ENCODE data around the gene GRB7. TPM values are rescaled to one million over a fixed set of nuclear protein-coding genes. Genes with fewer than 3 reads are reported as not detected.
A peak's percentile ranks its signal among the peaks of the same experiment; 100 is the strongest.

GRB7 gene
- total and polyA plus RNA-seq, 4 experiments from 2014 or later: not detected

DNA sequence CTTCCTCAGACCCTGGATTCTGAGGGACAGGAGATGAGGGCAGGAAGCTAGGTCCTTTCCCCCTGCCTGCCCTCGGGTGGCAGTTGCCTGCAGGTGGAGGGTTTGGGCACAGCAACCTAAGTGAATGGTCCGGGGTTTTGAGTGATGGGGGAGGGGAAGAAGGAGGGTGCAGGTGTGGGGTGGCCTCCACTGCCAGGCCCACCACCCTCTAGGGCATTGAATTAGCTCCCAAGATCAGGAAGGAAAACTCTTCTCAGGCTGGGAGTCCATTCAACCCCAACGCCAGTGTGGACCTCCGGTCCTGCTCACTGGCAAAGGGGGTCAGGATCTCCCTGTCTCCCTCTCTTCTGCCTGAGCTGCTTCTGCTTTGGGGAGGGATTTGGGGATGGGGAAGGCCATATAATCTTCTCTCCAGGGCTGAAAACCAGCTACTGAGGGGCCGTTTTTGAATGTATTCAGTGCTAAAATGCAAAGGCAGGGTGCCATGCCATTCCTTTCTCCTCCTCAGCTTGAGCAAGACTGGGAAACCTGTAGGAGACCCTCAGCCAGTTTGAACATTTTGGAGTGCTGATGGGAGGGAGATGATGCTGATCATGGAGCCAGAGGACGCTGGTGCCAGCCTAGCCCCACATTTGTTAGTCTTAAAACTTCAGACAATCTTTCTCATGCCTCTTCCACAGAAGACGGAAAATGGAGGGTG is 18.8 kb downstream of the GRB7 start:
- Mint-ChIP-seq H3K9me3 (no peaks in the 10 kb centered on the region), H3K4me3 (peak overlapping the region; percentile 66 to 97 (median 82)), H3K27me3 (no peaks in the 10 kb centered on the region), H3K36me3 (peaks cover 6 to 27% of the 10 kb centered on the region in 2 donors), H3K27ac (peak overlapping the region; percentile 96 to 100 (median 98)), H3K4me1 (peaks cover 50 to 71% (median 60%) of the 10 kb centered on the region in 4 donors)
- Histone ChIP-seq H3K4me3 (ENCODE audit: low read length in 2 of 2) (no peak overlapping the region), H3K4me1 (ENCODE audit: insufficient read depth, low read length) (peaks cover 66% of the 10 kb centered on the region), H3K27ac (ENCODE audit: low read depth, low read length) (peak overlapping the region; percentile 90), H3K9me3 (ENCODE audit: control insufficient read depth in 1 of 2, low read length in 2 of 2) (no peaks in the 10 kb centered on the region), H3K27me3 (ENCODE audit: insufficient read depth, low read length) (no peaks in the 10 kb centered on the region), H3K36me3 (ENCODE audit: insufficient read depth, low read length) (no peaks in the 10 kb centered on the region)
- CTCF ChIA-PET (ENCODE audit: partially characterized antibody): interaction anchor here (0.7 to 7.0 kb wide), 11 partner anchors 13 to 134 kb away, joined by 3 to 68 read pairs (median 4); partner anchors contain the start of gene IKZF3
- POLR2A ChIA-PET (ENCODE audit: partially characterized antibody): interaction anchor here (1.1 to 8.1 kb wide), 19 partner anchors 7 to 170 kb away, joined by 3 to 99 read pairs (median 19); partner anchors contain the start of genes IKZF3, LRRC3C, MIEN1 and ORMDL3
- intact Hi-C loops (cut with micrococcal nuclease): loop anchor here (1.0 to 10.0 kb wide), 2 partner anchors 14 to 198 kb away; no protein-coding TSS in a partner anchor
- no peak for DNase-seq

DNA sequence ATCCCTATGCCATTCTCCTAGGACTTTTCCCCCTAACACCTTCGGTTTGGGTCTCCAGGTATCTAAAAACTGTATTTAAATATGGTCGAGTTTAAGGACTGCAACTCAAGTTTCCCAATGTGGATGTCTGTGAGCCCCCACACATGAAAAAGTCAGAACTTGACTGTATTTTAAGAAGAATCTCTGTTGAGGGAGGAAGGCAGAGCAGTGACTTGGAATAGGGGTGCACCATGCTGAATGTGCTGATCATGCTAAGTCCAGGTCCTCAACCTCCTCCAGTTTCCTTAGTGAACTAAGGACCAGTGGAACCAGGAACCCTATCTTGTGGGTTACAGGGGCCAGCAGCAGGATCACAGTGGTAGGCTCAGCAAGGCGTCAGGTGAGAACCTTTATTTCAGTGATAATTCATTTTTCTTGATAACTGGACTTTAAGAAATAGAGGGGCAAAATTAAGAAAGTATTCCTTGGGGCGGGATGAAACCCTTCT is 19.5 kb downstream of the GRB7 start:
- Mint-ChIP-seq H3K9me3 (no peaks in the 10 kb centered on the region), H3K4me1 (peaks cover 48 to 69% (median 56%) of the 10 kb centered on the region in 4 donors), H3K36me3 (peaks cover 8 to 31% of the 10 kb centered on the region in 2 donors), H3K4me3 (peak overlapping the region in 7 of 8 donors; percentile 7 to 66 (median 45)), H3K27ac (peak overlapping the region; percentile 96 to 100 (median 98)), H3K27me3 (no peaks in the 10 kb centered on the region)
- Histone ChIP-seq H3K36me3 (ENCODE audit: insufficient read depth, low read length) (peaks cover 3% of the 10 kb centered on the region), H3K27me3 (ENCODE audit: insufficient read depth, low read length) (no peaks in the 10 kb centered on the region), H3K27ac (ENCODE audit: low read depth, low read length) (peak overlapping the region; percentile 90), H3K4me1 (ENCODE audit: insufficient read depth, low read length) (peaks cover 70% of the 10 kb centered on the region), H3K9me3 (ENCODE audit: control insufficient read depth in 1 of 2, low read length in 2 of 2) (no peaks in the 10 kb centered on the region), H3K4me3 (ENCODE audit: low read length in 2 of 2) (no peak overlapping the region)
- CTCF ChIA-PET (ENCODE audit: partially characterized antibody): interaction anchor here (0.7 to 7.0 kb wide), 5 partner anchors 34 to 135 kb away, joined by 3 to 68 read pairs (median 9); partner anchors contain the start of gene IKZF3
- DNase-seq: no peak
- intact Hi-C loops (cut with micrococcal nuclease): loop anchor here (10.0 kb wide), 1 partner anchor 198 kb away; no protein-coding TSS in a partner anchor
- POLR2A ChIA-PET (ENCODE audit: partially characterized antibody): interaction anchor here (1.1 to 8.1 kb wide), 11 partner anchors 13 to 105 kb away, joined by 5 to 99 read pairs (median 53); partner anchors contain the start of genes IKZF3, MIEN1 and PNMT

DNA sequence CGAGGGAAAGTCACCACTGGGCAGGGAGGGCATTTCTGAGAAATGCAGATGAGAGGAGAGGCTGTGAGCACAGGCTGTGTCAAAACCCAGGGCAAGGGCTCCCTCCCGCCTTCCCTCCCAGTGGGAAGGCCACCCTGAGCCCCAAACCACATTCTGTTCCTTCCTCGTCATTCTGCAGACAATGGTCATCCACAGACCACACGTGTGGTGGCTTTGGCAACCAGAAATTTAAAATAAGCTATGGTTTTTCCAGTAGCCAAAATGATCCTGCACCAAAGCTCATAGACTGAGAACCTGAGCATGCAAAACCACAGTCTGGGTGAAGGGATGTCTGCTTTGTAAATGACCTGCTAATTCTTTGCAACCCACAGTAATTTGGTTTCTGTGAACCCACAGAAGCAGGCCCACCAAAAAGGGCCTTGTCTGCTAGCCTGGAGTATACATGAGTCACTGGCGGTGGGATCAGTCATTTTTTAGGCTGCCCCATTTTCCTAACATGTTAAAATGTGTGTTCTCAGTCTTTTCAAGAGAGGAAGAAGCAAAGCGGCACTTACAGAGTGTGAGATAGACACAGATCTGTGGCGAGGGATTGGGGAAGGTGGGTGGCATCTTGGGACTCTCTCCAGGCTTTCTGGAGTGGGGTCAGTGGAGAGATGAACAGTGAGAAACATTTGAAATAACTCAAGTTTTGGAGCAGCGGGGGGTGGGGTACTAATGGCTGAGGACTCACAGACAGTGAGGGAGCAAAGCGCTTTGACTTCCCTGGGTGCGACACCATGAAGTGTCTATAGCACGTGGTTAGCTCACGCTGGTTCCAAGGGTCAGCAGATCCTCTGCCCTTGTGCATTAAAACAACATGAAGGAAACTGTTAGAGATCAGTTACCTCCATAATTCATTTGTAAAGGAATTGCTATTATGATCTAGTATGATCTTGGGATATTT is 20.5 kb downstream of the GRB7 start:
- CTCF ChIA-PET (ENCODE audit: partially characterized antibody): interaction anchor here (1.2 kb wide), 2 partner anchors 12 to 104 kb away, joined by 3 read pairs; no protein-coding TSS in a partner anchor
- Mint-ChIP-seq H3K9me3 (no peaks in the 10 kb centered on the region), H3K36me3 (peaks cover 16 to 38% of the 10 kb centered on the region in 2 donors), H3K4me1 (peaks cover 50 to 72% (median 57%) of the 10 kb centered on the region in 4 donors), H3K27ac (peak overlapping the region; percentile 96 to 100 (median 98)), H3K27me3 (no peaks in the 10 kb centered on the region), H3K4me3 (peak overlapping the region in 7 of 8 donors; percentile 38 to 66 (median 51))
- intact Hi-C loops (cut with micrococcal nuclease): loop anchor here (10.0 kb wide), 1 partner anchor 197 kb away; no protein-coding TSS in a partner anchor
- H3K36me3 ChIP-seq (ENCODE audit: insufficient read depth, low read length): peaks cover 10% of the 10 kb centered on the region
- peak; percentile 24 to 83 (median 37) for DNase-seq
- H3K27ac ChIP-seq (ENCODE audit: low read depth, low read length): peak overlapping the region; percentile 90
- H3K27me3 ChIP-seq (ENCODE audit: insufficient read depth, low read length): no peaks in the 10 kb centered on the region
- H3K4me3 ChIP-seq (ENCODE audit: low read length in 2 of 2): no peak overlapping the region
- no peaks in the 10 kb centered on the region for H3K9me3 ChIP-seq (ENCODE audit: control insufficient read depth in 1 of 2, low read length in 2 of 2)
- peaks cover 66% of the 10 kb centered on the region for H3K4me1 ChIP-seq (ENCODE audit: insufficient read depth, low read length)
- POLR2A ChIA-PET (ENCODE audit: partially characterized antibody): interaction anchor here (1.1 to 8.1 kb wide), 10 partner anchors 9 to 104 kb away, joined by 3 to 99 read pairs (median 10); partner anchors contain the start of genes IKZF3 and MIEN1

DNA sequence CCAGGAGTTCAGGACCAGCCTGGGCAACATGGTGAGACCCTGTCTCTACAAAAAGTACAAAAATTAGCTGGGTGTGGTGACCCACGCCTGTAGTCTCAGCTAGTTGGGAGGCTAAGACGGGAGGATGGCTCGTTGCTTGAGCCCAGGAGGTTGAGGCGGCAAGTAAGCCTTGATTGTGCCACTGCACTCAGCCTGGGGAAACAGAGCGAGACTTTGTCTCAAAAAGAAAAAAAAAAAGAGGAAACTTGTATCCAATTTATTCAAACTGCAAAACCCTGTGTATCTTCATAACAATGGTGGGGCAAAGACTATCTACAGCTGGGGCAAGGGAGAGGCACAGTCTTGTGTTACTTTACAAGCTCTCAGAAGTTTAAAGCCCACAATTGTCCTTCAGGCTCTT is 21.5 kb downstream of the GRB7 start:
- DNase-seq: no peak
- Mint-ChIP-seq H3K27me3 (no peaks in the 10 kb centered on the region), H3K9me3 (no peaks in the 10 kb centered on the region), H3K27ac (peak overlapping the region; percentile 74 to 100 (median 98)), H3K4me3 (no peak overlapping the region), H3K4me1 (peaks cover 48 to 72% (median 53%) of the 10 kb centered on the region in 4 donors), H3K36me3 (peaks cover 16 to 39% of the 10 kb centered on the region in 2 donors)
- Histone ChIP-seq H3K27me3 (ENCODE audit: insufficient read depth, low read length) (no peaks in the 10 kb centered on the region), H3K27ac (ENCODE audit: low read depth, low read length) (no peak overlapping the region), H3K4me1 (ENCODE audit: insufficient read depth, low read length) (peaks cover 62% of the 10 kb centered on the region), H3K36me3 (ENCODE audit: insufficient read depth, low read length) (peaks cover 17% of the 10 kb centered on the region), H3K4me3 (ENCODE audit: low read length in 2 of 2) (no peak overlapping the region), H3K9me3 (ENCODE audit: control insufficient read depth in 1 of 2, low read length in 2 of 2) (no peaks in the 10 kb centered on the region)
- POLR2A ChIA-PET (ENCODE audit: partially characterized antibody): interaction anchor here (0.6 to 8.1 kb wide), 9 partner anchors 8 to 103 kb away, joined by 3 to 99 read pairs (median 9); partner anchors contain the start of genes IKZF3 and MIEN1
- intact Hi-C loops (cut with micrococcal nuclease): loop anchor here (10.0 kb wide), 1 partner anchor 196 kb away; no protein-coding TSS in a partner anchor
- CTCF ChIA-PET (ENCODE audit: partially characterized antibody): interaction anchor here (0.9 to 1.2 kb wide), 4 partner anchors 11 to 106 kb away, joined by 3 to 5 read pairs (median 4); no protein-coding TSS in a partner anchor

DNA sequence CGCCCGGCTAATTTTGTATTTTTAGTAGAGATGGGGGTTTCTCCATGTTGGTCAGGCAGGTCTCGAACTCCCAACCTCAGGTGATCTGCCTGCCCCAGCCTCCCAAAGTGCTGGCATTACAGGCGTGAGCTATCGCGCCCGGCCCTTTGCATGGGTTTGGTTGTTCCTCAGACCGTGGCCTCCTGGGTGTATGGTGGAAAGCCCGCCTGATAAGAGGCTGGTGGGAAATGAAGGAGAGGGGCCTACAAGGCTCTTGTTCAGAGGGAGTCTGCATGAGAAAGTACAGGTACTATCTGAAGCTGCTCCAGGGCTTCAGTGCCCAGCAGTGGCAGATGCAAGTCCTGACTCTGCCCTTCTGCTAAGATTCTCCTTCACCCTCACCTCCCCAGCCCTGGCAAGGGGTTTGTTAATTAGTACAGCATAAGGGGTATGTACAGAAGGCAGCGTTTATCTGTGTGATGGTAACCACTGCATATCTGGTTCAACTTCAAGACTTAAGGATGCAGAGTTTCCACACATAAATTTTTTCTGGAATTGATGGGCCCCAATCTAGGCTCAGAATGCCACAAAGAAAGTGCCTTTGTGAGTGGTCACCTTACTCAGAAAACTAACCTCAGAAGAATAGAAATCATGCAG is 24.2 kb downstream of the GRB7 start:
- Mint-ChIP-seq H3K36me3 (peaks cover 42 to 59% of the 10 kb centered on the region in 2 donors), H3K9me3 (peaks cover 0 to 1% (median 0%) of the 10 kb centered on the region in 8 donors), H3K27ac (peak overlapping the region in 4 of 7 donors; percentile 15 to 66 (median 52)), H3K4me3 (no peak overlapping the region), H3K27me3 (no peaks in the 10 kb centered on the region), H3K4me1 (peaks cover 51 to 74% (median 56%) of the 10 kb centered on the region in 4 donors)
- H3K4me3 ChIP-seq (ENCODE audit: low read length in 2 of 2): no peak overlapping the region
- ChIA-PET POLR2A (ENCODE audit: partially characterized antibody) (interaction anchor here (1.5 kb wide), 1 partner anchor 8 kb away, joined by 3 read pairs; no protein-coding TSS in a partner anchor), CTCF (ENCODE audit: partially characterized antibody) (interaction anchor here (1.1 kb wide), 1 partner anchor 16 kb away, joined by 3 read pairs; no protein-coding TSS in a partner anchor)
- H3K36me3 ChIP-seq (ENCODE audit: insufficient read depth, low read length): peaks cover 40% of the 10 kb centered on the region
- no peaks in the 10 kb centered on the region for H3K9me3 ChIP-seq (ENCODE audit: control insufficient read depth in 1 of 2, low read length in 2 of 2)
- no peak overlapping the region for H3K27ac ChIP-seq (ENCODE audit: low read depth, low read length)
- DNase-seq: no peak
- peaks cover 68% of the 10 kb centered on the region for H3K4me1 ChIP-seq (ENCODE audit: insufficient read depth, low read length)
- H3K27me3 ChIP-seq (ENCODE audit: insufficient read depth, low read length): no peaks in the 10 kb centered on the region
- intact Hi-C loops (cut with micrococcal nuclease): no loop called here
